Hepatocyte (in vitro differentiated cells): ENCODE data around the gene STK32B. TPM values are rescaled to one million over a fixed set of nuclear protein-coding genes. Genes with fewer than 3 reads are reported as not detected.

Source experiments
- DNase-seq: peaks from one replicate; pipeline ENCODE4 v3.0.0-alpha.2; 2016; ENCODE audit warnings: low spot score
- H2AFZ ChIP-seq: fragments of 200-600 bp; sonication (generic); 2 replicates; pipeline ENCODE4 v1.6.0; 2016; ENCODE audit warnings: antibody characterized with exemption, mild to moderate bottlenecking
- H3K27ac ChIP-seq: fragments of 200-600 bp; sonication (generic); 2 replicates; pipeline ENCODE4 v1.5.1; 2016; ENCODE audit warnings: mild to moderate bottlenecking
- H3K27me3 ChIP-seq: fragments of 200-600 bp; sonication (generic); 2 replicates; pipeline ENCODE4 v1.6.1; 2016
- H3K36me3 ChIP-seq: fragments of 200-600 bp; sonication (generic); replicated peaks from 2 replicates; pipeline ENCODE4 v1.5.1; 2016; ENCODE audit warnings: low read depth; ENCODE audit not compliant: insufficient read depth
- H3K4me1 ChIP-seq: fragments of 200-600 bp; sonication (generic); 2 replicates; pipeline ENCODE4 v1.5.1; 2016; ENCODE audit warnings: mild to moderate bottlenecking, moderate library complexity; ENCODE audit not compliant: insufficient read depth
- H3K4me2 ChIP-seq: fragments of 200-600 bp; sonication (generic); 2 replicates; pipeline ENCODE4 v1.6.0; 2016
- H3K4me3 ChIP-seq: fragments of 200-600 bp; sonication (generic); 2 replicates; pipeline ENCODE4 v1.5.1; 2016; ENCODE audit warnings: mild to moderate bottlenecking
- H3K79me2 ChIP-seq: fragments of 200-600 bp; sonication (generic); 2 replicates; pipeline ENCODE4 v1.6.0; 2017; ENCODE audit warnings: mild to moderate bottlenecking
- H3K9me2 ChIP-seq: fragments of 200-600 bp; sonication (generic); replicated peaks from 2 replicates; pipeline ENCODE4 v1.6.0; 2017; ENCODE audit warnings: mild to moderate bottlenecking; ENCODE audit not compliant: insufficient read depth
- H3K9me3 ChIP-seq: fragments of 200-600 bp; sonication (generic); 2 replicates; pipeline ENCODE4 v1.5.1; 2016; ENCODE audit warnings: low read depth, mild to moderate bottlenecking
- H4K20me1 ChIP-seq: fragments of 200-600 bp; sonication (generic); 2 replicates; pipeline ENCODE4 v1.6.0; 2016; ENCODE audit warnings: mild to moderate bottlenecking; ENCODE audit not compliant: insufficient read depth, poor library complexity, severe bottlenecking
- EZH2 ChIP-seq: fragments of 200-600 bp; sonication (generic); IDR thresholded peaks from 2 replicates; pipeline ENCODE4 v1.6.1; 2016; ENCODE audit warnings: antibody characterized with exemption, mild to moderate bottlenecking, borderline replicate concordance
- EZH2phosphoT487 ChIP-seq: fragments of 200-600 bp; sonication (generic); IDR thresholded peaks from one replicate; pipeline ENCODE4 v1.6.1; 2018; ENCODE audit warnings: antibody characterized with exemption, mild to moderate bottlenecking, low read depth, moderate library complexity; ENCODE audit not compliant: unreplicated experiment, severe bottlenecking
- WGBS: methylation state at CpG from one replicate; pipeline ENCODE4 v1.1.6; 2016; ENCODE audit warnings: low lambda C conversion rate; ENCODE audit errors: missing lambda C conversion rate; 5-methylcytosine and 5-hydroxymethylcytosine counted together
- polyA plus RNA-seq: library from polyadenylated mRNA; unstranded; fragments of >200 nt; fragmentation: Nextera tagmentation; extraction: Ambion mirVana; gene quantifications from 2 replicates; pipeline ENCODE4 v1.2.1, GENCODE V29; 2016
- total RNA-seq: library from RNA; depleted of rRNA; stranded (reverse); fragments of >200 nt; gene quantifications from 2 replicates; pipeline ENCODE4 v1.2.3, GENCODE V29; 2014
- TF ChIP-seq, protein P1 (sequence below): fragments of 200-600 bp; sonication (generic); IDR thresholded peaks from 2 replicates; pipeline ENCODE4 v1.5.1; 2016; ENCODE audit warnings: antibody characterized with exemption, mild to moderate bottlenecking; ENCODE audit not compliant: poor library complexity

Gene STK32B
- total and polyA plus RNA-seq, 2 experiments from 2014 or later: 0.51 to 1.6 TPM

GRCh38 chr4:5517372-5517771 lies 466.1 kb downstream of the STK32B start:
- no peaks in the 10 kb centered on the region for H3K27me3 ChIP-seq
- no peak for DNase-seq
- H3K4me1 ChIP-seq: no peaks in the 10 kb centered on the region
- H3K4me3 ChIP-seq: no peak overlapping the region
- TF ChIP-seq EZH2phosphoT487 (no peak), EZH2 (no peak)
- TF ChIP-seq, protein P1, sequence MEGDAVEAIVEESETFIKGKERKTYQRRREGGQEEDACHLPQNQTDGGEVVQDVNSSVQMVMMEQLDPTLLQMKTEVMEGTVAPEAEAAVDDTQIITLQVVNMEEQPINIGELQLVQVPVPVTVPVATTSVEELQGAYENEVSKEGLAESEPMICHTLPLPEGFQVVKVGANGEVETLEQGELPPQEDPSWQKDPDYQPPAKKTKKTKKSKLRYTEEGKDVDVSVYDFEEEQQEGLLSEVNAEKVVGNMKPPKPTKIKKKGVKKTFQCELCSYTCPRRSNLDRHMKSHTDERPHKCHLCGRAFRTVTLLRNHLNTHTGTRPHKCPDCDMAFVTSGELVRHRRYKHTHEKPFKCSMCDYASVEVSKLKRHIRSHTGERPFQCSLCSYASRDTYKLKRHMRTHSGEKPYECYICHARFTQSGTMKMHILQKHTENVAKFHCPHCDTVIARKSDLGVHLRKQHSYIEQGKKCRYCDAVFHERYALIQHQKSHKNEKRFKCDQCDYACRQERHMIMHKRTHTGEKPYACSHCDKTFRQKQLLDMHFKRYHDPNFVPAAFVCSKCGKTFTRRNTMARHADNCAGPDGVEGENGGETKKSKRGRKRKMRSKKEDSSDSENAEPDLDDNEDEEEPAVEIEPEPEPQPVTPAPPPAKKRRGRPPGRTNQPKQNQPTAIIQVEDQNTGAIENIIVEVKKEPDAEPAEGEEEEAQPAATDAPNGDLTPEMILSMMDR: no peak
- H3K27ac ChIP-seq: no peak overlapping the region
- H2AFZ ChIP-seq: no peak overlapping the region
- no peaks in the 10 kb centered on the region for H3K9me3 ChIP-seq
- WGBS: 73% methylated on average over 4 of the region's 4 CpGs
- no peaks in the 10 kb centered on the region for H4K20me1 ChIP-seq
- H3K36me3 ChIP-seq: no peaks in the 10 kb centered on the region
- H3K4me2 ChIP-seq: no peak overlapping the region
- no peaks in the 10 kb centered on the region for H3K79me2 ChIP-seq
- no peaks in the 10 kb centered on the region for H3K9me2 ChIP-seq

- WGBS: 86% methylated on average over 5 of the region's 5 CpGs
- Histone ChIP-seq H4K20me1 (no peaks in the 10 kb centered on the region), H3K9me3 (no peaks in the 10 kb centered on the region), H3K36me3 (no peaks in the 10 kb centered on the region), H3K9me2 (no peaks in the 10 kb centered on the region), H3K4me1 (no peaks in the 10 kb centered on the region), H3K27me3 (no peaks in the 10 kb centered on the region), H3K79me2 (no peaks in the 10 kb centered on the region), H2AFZ (no peak overlapping the region), H3K4me3 (no peak overlapping the region), H3K4me2 (no peak overlapping the region), H3K27ac (no peak overlapping the region)
- no peak for DNase-seq
- no peak for TF ChIP-seq EZH2
- no peak for TF ChIP-seq EZH2phosphoT487
- TF ChIP-seq, protein P1: no peak
Observed at GRCh38 chr4:5524446-5525299, 473.4 kb downstream of the STK32B start.

DNA sequence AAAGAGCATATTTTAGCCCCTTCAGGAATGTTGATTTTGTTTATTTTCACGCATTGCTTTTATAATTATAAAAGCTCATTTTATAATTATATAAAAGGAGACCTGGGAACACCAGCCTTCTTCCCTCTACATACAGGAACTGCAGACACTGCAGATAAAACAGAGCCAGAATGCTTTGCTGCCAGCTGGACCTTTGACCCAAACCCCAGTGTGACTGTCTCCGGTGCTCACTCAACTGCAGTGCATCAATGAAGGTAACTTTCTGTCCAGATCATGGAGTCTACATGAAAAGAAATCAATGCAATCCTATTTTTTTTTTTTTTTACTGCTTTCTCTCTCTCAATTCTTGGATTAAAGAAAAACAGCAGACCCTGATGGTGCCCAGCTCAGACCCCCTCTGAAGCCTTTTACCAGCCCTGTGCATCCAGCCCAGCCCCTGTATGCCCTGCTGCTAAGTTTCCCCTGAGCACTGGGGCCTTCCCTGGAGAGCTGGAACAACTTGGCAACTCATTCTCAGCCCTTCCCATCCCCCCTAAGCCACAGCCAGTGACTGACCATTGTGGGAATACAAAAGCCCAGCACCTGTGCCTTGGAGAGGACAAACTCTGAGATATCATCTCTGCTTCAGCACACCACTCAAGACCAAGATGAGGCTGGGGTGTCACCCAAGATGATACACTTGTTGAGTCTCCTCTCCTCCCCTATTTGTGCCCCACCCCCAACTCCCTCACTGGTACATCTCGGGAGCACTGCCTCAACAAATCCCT lies 475.0 kb downstream of the STK32B start:
- Histone ChIP-seq H3K4me1 (no peaks in the 10 kb centered on the region), H3K79me2 (no peaks in the 10 kb centered on the region), H3K27ac (no peak overlapping the region), H4K20me1 (no peaks in the 10 kb centered on the region), H3K36me3 (no peaks in the 10 kb centered on the region), H3K9me2 (no peaks in the 10 kb centered on the region), H3K27me3 (no peaks in the 10 kb centered on the region), H3K4me3 (no peak overlapping the region), H3K4me2 (no peak overlapping the region), H3K9me3 (no peaks in the 10 kb centered on the region), H2AFZ (no peak overlapping the region)
- no peak for DNase-seq
- TF ChIP-seq EZH2phosphoT487: no peak
- TF ChIP-seq, protein P1: no peak
- TF ChIP-seq EZH2: no peak
- WGBS: 73% methylated on average over 3 of the region's 3 CpGs
